Measurements from ENCODE around the gene SLC36A2. TPM values are rescaled to one million over a fixed set of nuclear protein-coding genes. Genes with fewer than 3 reads are reported as not detected.

SLC36A2 gene
- total RNA-seq, 1 experiment from 2014 or later: not detected

- ChIA-PET POLR2A (interaction anchor here (0.7 kb wide), 1 partner anchor 121 kb away, joined by 4 read pairs; no protein-coding TSS in a partner anchor), CTCF (no interaction called here)
- Histone ChIP-seq H3K4me1 (ENCODE audit: control insufficient read depth, insufficient read depth, low read length) (no peaks in the 10 kb centered on the region), H3K4me3 (ENCODE audit: low read depth in 2 of 2, low read length in 2 of 2) (no peak overlapping the region), H3K36me3 (ENCODE audit: control insufficient read depth, insufficient read depth, low read length) (no peaks in the 10 kb centered on the region), H3K9me3 (ENCODE audit: control insufficient read depth, insufficient read depth, low read depth, low read length) (no peaks in the 10 kb centered on the region), H3K27me3 (ENCODE audit: control insufficient read depth, insufficient read depth, low read length) (no peaks in the 10 kb centered on the region; the same call in 1 of the 2 replicates), H3K27ac (ENCODE audit: low read length) (no peak overlapping the region)
- intact Hi-C loops (cut with micrococcal nuclease; ENCODE audit: unreplicated experiment): loop anchor here (5.0 to 10.0 kb wide), 2 partner anchors 186 to 333 kb away; no protein-coding TSS in a partner anchor
- TF ChIP-seq REST (IDR thresholded peaks at IDR 0.05; ENCODE audit: insufficient read depth in 1 of 2, low read depth in 2 of 2, low read length in 1 of 2): no peak
- TF ChIP-seq, protein P1, sequence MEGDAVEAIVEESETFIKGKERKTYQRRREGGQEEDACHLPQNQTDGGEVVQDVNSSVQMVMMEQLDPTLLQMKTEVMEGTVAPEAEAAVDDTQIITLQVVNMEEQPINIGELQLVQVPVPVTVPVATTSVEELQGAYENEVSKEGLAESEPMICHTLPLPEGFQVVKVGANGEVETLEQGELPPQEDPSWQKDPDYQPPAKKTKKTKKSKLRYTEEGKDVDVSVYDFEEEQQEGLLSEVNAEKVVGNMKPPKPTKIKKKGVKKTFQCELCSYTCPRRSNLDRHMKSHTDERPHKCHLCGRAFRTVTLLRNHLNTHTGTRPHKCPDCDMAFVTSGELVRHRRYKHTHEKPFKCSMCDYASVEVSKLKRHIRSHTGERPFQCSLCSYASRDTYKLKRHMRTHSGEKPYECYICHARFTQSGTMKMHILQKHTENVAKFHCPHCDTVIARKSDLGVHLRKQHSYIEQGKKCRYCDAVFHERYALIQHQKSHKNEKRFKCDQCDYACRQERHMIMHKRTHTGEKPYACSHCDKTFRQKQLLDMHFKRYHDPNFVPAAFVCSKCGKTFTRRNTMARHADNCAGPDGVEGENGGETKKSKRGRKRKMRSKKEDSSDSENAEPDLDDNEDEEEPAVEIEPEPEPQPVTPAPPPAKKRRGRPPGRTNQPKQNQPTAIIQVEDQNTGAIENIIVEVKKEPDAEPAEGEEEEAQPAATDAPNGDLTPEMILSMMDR (IDR thresholded peaks at IDR 0.05): peak; percentile 51
- ATAC-seq (peak; percentile 79), DNase-seq (ENCODE audit: low read depth, low spot score) (no peak)
- in situ Hi-C loops (cut with HindIII; ENCODE audit: low pct_unique_long_range_greater_than_20kb, low sequenced_read_pairs): no loop called here
- no TSS peak for BruUV-seq (replicated peaks)
Observed at GRCh38 chr5:151318850-151319732, 28.3 kb downstream of the SLC36A2 start.

DNA sequence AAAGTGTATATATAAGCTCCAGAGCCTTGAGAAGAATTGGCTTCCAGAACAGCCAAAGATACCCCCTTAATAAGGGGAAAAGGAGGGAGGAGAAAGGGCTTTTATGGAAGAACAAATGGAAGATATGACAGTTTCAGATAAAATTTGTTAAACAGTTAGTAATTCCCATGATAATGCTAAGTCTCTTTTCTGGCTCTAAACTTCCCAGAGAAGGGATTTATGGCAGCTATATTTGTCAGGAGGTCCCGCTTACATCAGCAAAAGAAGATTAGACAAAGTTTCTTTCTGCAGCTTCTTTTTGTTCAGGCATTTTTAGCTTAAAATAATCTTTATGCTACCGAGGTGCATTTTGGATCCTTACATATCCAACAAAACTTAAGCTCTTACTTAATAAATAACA is 29.5 kb downstream of the SLC36A2 start:
- TF ChIP-seq POLR2AphosphoS5 (IDR thresholded peaks at IDR 0.05; ENCODE audit: low read depth, low read length): no peak
- no peak for TF ChIP-seq TCF7L2 (IDR thresholded peaks at IDR 0.05; ENCODE audit: low read depth, low read length)
- TF ChIP-seq SIN3A (IDR thresholded peaks at IDR 0.05; ENCODE audit: borderline replicate concordance, insufficient read depth, low read depth, low read length): no peak
- no peak for TF ChIP-seq REST (IDR thresholded peaks at IDR 0.05; ENCODE audit: insufficient read depth in 1 of 2, low read depth in 2 of 2, low read length in 1 of 2)
- TF ChIP-seq, protein P1 (IDR thresholded peaks at IDR 0.05): no peak
- Histone ChIP-seq H3K27me3 (ENCODE audit: control insufficient read depth, insufficient read depth, low read length) (peaks cover 2% of the 10 kb centered on the region; the same call in 1 of the 2 replicates), H3K27ac (ENCODE audit: low read length) (no peak overlapping the region), H3K4me3 (ENCODE audit: low read depth in 2 of 2, low read length in 2 of 2) (no peak overlapping the region), H3K36me3 (ENCODE audit: control insufficient read depth, insufficient read depth, low read length) (no peaks in the 10 kb centered on the region), H3K9me3 (ENCODE audit: control insufficient read depth, insufficient read depth, low read depth, low read length) (no peaks in the 10 kb centered on the region), H3K4me1 (ENCODE audit: control insufficient read depth, insufficient read depth, low read length) (no peaks in the 10 kb centered on the region)
- in situ Hi-C loops (cut with HindIII; ENCODE audit: low pct_unique_long_range_greater_than_20kb, low sequenced_read_pairs): no loop called here
- ChIA-PET POLR2A (no interaction called here), CTCF (interaction anchor here (0.7 kb wide), 1 partner anchor 263 kb away, joined by 3 read pairs; no protein-coding TSS in a partner anchor)
- no TSS peak for BruUV-seq (replicated peaks)
- ATAC-seq (no peak), DNase-seq (ENCODE audit: low read depth, low spot score) (no peak)
- intact Hi-C loops (cut with micrococcal nuclease; ENCODE audit: unreplicated experiment): loop anchor here (5.0 to 10.0 kb wide), 2 partner anchors 187 to 334 kb away; no protein-coding TSS in a partner anchor

All from Panc1 (cell line).